ELF-1 (cell line): ENCODE data around the gene NR2F2.

Experiments
- DNase-seq: peaks from one replicate; pipeline ENCODE4 v3.0.0-alpha.2; 2016; ENCODE audit warnings: low read depth, low spot score

NR2F2 gene

DNA sequence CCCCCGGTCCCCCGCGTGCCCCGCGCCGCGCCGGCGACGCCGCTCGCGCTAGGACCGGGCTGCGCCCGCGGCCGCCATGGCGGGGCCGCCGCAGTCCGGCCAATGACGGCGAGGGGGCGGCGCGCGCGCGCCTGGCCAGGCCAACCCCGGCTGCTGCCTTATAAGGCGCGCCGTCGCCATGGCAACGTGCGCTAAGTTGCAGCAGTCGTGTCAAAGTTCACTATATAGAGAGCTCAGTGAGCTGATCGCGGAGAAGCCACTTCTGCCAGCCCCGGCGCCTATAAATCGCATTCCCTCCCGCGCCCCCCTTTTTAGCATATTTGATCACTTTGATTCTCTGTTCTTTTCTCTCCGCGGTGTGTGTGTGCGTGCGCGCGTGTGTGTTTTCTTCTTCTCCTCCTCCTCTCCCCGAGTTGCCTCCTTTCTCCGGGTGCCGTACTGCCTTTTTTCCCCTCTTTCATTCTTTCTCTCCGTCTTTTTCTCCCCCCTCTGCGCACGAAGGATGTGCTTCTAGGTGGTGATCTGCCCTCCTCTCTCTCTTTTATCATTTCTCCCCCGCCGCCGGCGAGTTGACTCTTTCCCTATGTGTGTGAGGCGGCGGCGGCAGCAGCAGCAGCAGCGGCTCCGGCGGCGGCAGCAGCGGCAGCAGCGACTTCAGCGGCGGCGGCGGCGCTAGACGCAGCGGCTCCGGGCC is at the start of gene NR2F2:
TSS of gene NR2F2 (plus strand) at position 251 of the 694 bp plus-strand sequence. CDS start 1,406 bp downstream, outside the sequence.
- peak; percentile 92 for DNase-seq

DNA sequence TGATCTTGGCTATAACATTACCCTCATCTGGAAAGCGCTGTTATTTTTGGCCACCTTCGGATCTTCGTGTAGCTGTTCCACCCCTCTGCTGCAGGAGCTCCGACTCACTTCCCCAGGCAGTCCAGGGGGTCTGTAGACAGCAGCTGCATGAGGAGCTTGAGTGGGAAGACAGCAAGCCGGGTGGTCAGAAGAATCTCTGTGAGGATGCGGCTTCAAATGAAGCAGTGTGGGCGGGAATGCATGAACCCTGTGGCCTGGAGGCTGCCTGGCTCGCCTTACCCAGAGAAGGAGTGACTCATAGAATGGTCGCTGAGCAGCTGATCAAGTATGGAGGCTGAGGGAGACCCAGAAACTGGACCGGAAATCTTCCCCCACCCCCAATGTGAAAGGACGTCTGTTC is 45.2 kb upstream of the NR2F2 start:
- peak; percentile 52 for DNase-seq

DNA sequence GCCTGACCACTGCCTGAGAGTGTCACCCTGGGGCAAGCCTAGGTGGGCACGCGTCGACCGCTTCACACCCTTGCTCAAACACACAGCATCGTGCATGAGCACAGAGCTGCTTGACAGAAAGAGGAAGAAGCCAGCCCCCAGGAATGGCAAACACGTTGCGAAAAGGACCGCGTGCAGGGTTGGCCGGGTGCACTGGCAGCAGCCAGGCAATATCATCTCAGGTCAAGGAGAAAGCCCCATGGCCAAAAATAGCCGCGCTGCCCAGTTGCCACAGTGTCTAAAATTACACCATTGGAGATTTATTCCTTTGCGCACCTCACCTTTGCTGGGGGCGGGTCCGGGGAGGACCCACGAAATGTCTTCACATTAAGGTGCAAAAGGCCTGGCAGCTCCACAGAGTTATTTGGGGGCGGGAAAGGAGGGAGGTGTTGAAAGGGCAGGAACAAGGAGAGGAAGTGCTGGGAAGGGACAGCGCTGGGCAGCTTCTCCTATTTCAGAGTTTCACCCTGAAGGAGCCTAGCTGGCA is 44.7 kb upstream of the NR2F2 start:
- DNase-seq: peak; percentile 19

DNA sequence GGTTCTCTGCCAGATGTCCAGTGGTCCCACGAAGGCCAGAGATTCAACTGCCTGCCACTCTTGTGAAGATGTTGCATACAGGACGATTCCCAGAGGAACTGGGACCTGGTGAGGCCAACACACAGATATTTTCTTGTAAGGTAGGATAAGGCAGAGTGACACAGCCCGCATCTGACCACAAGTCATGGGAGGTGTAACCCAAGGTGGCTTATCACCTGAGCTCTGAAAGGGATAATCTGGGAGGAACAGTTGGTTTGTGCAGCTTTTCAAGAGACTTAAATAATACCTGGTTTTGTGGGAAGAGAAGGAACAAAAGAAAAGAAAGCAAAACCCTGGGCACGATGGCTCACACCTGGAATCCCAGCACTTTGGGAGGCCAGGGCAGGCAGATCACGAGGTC is 39.8 kb upstream of the NR2F2 start:
- no peak for DNase-seq

- DNase-seq: no peak
Measured at GRCh38 chr15:96292635-96293034, 37.9 kb upstream of the NR2F2 start.

DNA sequence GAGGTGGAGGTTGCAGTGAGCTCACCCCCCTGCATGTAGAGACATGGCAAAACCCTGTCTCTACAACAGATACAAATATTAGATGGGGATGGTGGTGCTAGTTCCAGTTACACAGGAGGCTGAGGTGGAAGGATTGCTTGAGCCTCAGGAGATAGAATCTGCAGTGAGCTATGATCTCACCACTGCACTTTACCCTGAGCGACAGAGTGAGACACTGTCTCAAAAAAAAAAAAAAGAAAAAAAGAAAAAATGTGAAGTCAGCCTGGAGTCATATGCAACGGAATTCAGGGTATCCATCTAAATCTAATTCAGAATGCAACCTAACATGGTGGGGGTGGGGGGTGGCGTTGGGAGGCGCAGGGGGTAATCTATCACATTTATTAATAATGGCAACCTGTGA is 37.1 kb upstream of the NR2F2 start:
- no peak for DNase-seq

GRCh38 chr15:96294766-96295165 is 35.7 kb upstream of the NR2F2 start:
- no peak for DNase-seq

- no peak for DNase-seq
Measured at GRCh38 chr15:96296264-96296663, 34.2 kb upstream of the NR2F2 start.

- DNase-seq: no peak
Measured at GRCh38 chr15:96297783-96298182, 32.7 kb upstream of the NR2F2 start.

GRCh38 chr15:96298217-96298616 is 32.3 kb upstream of the NR2F2 start:
- DNase-seq: no peak

DNA sequence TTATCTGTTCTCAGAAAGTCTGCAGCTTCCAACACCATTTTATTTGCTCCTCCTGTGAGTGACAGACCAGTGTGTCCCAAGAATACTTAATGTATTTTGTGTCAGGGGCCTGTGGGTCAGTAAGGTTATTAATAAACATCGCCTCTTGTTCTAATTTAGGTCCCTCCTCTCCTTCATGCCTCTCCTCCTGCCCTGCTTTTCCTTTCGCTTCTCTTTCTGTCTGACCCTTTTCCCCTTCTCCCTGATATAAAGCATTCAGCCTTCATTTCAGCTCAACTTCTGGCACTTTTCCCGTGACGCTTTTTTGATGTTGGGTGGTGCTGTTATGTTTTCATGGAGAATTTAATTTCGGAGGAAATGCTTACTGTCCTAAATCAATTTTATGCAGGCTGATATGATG is 29.7 kb upstream of the NR2F2 start:
- no peak for DNase-seq

DNA sequence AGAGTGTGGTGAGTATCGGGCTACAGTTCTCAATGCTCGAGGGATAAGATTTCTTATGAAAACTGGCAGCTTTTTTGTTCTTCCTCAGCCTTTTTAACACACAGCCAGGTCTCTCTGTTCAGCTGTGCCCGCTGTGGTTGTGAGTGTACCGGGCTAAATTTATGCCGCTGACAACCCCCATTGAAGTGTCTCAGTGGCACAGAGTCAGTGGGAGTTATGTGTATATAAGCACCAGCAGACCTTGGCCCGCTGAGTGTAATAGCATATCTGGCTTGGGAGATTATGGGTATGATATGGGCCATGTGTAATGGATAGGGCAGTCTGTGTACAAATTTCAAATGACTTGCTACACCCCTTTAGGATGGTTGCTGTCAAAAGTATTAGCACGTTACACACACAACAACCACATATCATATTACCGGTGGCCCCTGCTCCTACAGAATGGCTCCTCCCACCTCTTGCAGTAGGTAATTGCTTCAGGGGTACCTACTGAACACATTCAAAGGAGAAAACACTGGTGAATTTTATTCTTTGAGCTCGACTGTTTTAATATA is 26.9 kb upstream of the NR2F2 start:
- DNase-seq: no peak

DNA sequence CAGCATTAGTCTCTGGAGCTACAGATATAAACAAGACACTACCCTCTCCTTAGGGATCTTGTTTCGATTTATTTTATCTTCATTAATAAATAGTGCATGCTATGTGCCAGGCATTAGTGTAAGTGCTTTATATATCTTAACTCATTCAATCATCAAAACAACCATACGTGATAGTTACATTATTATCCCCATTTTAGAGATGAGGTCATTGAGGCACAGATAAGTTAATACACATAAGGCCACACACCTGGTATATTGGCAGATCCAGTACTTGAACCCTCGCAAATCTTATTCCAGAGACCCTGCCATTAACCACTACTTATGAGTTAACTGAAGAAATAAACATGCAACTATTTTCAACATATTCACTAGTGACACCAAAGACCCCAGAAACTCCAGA is 25.7 kb upstream of the NR2F2 start:
- DNase-seq: no peak

DNA sequence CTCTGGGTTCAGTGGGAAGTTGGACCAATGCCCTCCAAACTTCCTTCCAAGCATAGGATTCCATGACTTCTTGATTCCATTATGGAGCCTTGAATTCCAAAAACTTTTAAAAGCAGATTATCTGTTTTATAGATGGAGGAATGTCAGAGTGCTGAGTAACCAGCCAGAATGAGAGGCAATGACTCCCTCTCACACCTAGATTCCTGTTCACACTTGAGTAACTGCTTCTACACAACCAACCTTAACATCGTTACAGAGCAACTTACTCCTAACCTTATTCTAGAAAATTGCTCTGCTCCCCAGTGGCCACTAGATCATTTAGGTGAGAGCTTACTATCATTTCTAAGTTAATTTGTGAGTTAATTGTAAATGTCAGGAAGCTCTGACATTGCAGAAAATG is 24.2 kb upstream of the NR2F2 start:
- no peak for DNase-seq

DNA sequence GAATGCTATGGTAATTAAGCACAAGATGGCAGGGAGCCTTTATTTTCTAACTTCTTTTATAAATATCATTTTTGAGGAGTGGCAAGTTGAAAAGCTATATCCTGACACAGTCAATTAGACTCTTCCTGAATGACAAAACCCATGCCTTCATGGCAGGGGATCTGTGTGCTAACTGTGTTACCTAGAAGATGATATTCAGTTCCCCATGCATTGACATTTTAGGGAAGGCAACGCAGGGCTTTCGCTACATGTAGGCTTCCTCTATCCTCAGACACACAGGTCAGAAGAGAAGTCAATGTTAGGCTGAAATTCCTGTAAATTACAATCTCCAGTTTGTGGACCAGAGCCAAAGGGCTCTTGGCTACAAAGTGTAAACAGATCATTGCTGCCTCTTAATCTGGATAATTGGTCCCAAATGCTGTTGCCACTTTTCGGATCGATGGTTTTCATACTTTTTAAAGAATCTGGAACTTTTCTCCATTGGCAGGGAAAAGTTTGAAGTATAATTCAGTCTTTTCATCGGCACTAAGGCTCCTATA is 22.6 kb upstream of the NR2F2 start:
- DNase-seq: no peak

DNA sequence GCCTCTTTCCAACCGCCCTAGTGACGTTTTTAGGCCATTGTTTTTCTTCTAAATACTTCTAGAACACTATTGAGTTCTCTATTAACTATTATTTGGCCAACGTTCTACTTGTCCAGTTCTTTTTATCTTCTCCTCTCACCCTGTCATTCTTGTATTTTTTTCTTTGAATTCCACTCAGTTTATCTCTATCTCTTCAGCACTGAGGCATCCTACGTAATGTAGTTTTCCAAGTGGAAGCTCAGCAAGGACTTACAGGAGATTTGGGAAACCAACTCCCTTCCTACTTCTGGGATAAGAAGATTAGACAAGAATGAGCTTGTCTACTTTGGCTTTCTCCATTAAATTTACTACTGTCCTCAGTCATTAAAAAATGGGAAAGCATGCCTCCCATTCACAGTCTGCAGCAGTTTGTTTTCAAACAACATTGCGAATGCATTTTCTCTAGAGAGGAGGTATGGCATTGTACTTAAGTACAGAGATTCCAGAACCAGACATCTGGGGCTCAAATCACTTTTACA is 21.3 kb upstream of the NR2F2 start:
- no peak for DNase-seq

- DNase-seq: no peak
Measured at GRCh38 chr15:96311256-96311955, 19.1 kb upstream of the NR2F2 start.

- DNase-seq: no peak
Measured at GRCh38 chr15:96311956-96312294, 18.6 kb upstream of the NR2F2 start.

- DNase-seq: no peak
Measured at GRCh38 chr15:96312641-96313335, 17.7 kb upstream of the NR2F2 start.

DNA sequence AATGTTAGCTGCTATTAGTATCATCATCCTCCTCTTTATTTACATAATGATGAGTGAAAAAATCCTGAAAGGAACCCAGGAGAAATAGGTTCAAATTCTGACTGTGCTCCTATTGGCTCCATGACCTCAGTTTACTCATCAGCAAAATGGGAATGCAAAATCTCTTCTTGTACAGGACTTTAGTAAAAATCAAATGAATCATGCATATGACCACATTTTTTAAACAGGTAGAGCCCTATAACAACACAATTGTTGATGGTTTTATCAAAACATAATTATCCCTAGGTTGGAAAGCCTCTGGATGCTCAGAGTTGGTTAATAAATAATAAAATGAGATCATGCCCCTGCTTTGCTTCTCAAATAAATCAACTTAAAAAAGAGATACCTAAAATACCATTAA is 16.0 kb upstream of the NR2F2 start:
- no peak for DNase-seq

GRCh38 chr15:96314963-96315362 is 15.5 kb upstream of the NR2F2 start:
- DNase-seq: no peak
